NCI-H146 (cell line): ENCODE results near the gene SOAT1.
A peak's percentile ranks its signal among the peaks of the same experiment; 100 is the strongest.
"Not testable (repeated sequence)": the region's sequence is repeated elsewhere in the genome, so short reads cannot be mapped to it uniquely, and the experiment has no call there.

Experiments
- DNase-seq: peaks from one replicate; lab custom pipeline; 2025; lab: John Stamatoyannopoulos, UW

Gene SOAT1

GRCh38 chr1:179293340-179294327 is at the start of gene SOAT1:
SOAT1 (plus strand) TSS chr1:179293797; CDS start chr1:179302685, 8,888 bp downstream.
- DNase-seq, result peak; percentile 95

- not testable (repeated sequence) for DNase-seq
Measured at GRCh38 chr1:179245426-179245825, 48.2 kb upstream of the SOAT1 start.

- no peak for DNase-seq
Measured at GRCh38 chr1:179247923-179248322, 45.7 kb upstream of the SOAT1 start.

GRCh38 chr1:179251675-179252074 is 41.9 kb upstream of the SOAT1 start:
- peak; percentile 51 for DNase-seq

GRCh38 chr1:179252606-179253005 is 41.0 kb upstream of the SOAT1 start:
- no peak for DNase-seq

- DNase-seq, result no peak
Measured at GRCh38 chr1:179253286-179253972, 40.2 kb upstream of the SOAT1 start.

GRCh38 chr1:179262183-179262582 is 31.4 kb upstream of the SOAT1 start:
- DNase-seq, result no peak

- DNase-seq, result no peak
Measured at GRCh38 chr1:179263121-179263520, 30.5 kb upstream of the SOAT1 start.

GRCh38 chr1:179264507-179264906 is 29.1 kb upstream of the SOAT1 start:
- no peak for DNase-seq

- DNase-seq, result no peak
Measured at GRCh38 chr1:179269071-179269470, 24.5 kb upstream of the SOAT1 start.

- DNase-seq, result not testable (repeated sequence)
Measured at GRCh38 chr1:179274424-179274823, 19.2 kb upstream of the SOAT1 start.

GRCh38 chr1:179278920-179279319 is 14.7 kb upstream of the SOAT1 start:
- no peak for DNase-seq

- no peak for DNase-seq
Measured at GRCh38 chr1:179283992-179284391, 9.6 kb upstream of the SOAT1 start.

- DNase-seq, result no peak
Measured at GRCh38 chr1:179287946-179288345, 5.7 kb upstream of the SOAT1 start.

- DNase-seq, result no peak
Measured at GRCh38 chr1:179288977-179289376, 4.6 kb upstream of the SOAT1 start.

GRCh38 chr1:179295164-179295755 is 1.7 kb downstream of the SOAT1 start:
- no peak for DNase-seq

- no peak for DNase-seq
Measured at GRCh38 chr1:179296356-179297104, 2.9 kb downstream of the SOAT1 start.

GRCh38 chr1:179297105-179297378 is 3.4 kb downstream of the SOAT1 start:
- no peak for DNase-seq

- DNase-seq, result no peak
Measured at GRCh38 chr1:179298952-179299351, 5.4 kb downstream of the SOAT1 start.

GRCh38 chr1:179300112-179300511 is 6.5 kb downstream of the SOAT1 start:
- DNase-seq, result no peak

GRCh38 chr1:179302070-179302469 is 8.5 kb downstream of the SOAT1 start:
- DNase-seq, result no peak

- peak; percentile 70 for DNase-seq
Measured at GRCh38 chr1:179303200-179303785, 9.7 kb downstream of the SOAT1 start.
